ENCODE data around the gene MAGEC2. TPM values are rescaled to one million over a fixed set of nuclear protein-coding genes. Genes with fewer than 3 reads are reported as not detected.

Gene MAGEC2
- total RNA-seq, 1 donor from 2014 or later, result not detected

DNA sequence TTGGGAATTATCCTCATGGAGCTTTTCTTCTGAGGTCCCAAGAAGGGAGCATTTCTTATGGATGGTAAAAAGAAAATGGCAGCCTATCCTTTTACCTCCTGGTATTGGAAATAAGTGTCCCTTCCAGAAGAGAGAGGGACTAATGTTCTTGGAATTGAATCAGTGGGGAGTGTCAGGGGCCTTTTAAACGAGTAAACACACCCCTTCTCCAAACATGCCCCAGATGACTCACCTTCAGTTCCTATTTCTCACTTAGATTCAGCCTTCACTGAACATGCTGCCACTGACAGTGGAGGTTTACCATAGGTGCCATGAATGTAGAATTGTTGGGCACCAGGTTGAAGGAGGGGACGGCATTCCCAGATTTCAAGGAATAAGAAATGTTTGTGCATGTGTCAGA is 19.0 kb downstream of the MAGEC2 start:
- no peaks in the 10 kb centered on the region for H3K4me1 Mint-ChIP-seq (ENCODE audit: unreplicated experiment)
- H3K27ac Mint-ChIP-seq (ENCODE audit: unreplicated experiment), result no peak overlapping the region
- H3K27me3 Mint-ChIP-seq (ENCODE audit: unreplicated experiment), result no peaks in the 10 kb centered on the region
- DNase-seq (ENCODE audit: extremely low spot score, unreplicated experiment), result no peak
- H3K36me3 Mint-ChIP-seq (ENCODE audit: unreplicated experiment), result no peaks in the 10 kb centered on the region
- H3K4me3 Mint-ChIP-seq (ENCODE audit: unreplicated experiment), result no peak overlapping the region
- H3K9me3 Mint-ChIP-seq (ENCODE audit: unreplicated experiment), result peaks cover 50% of the 10 kb centered on the region
- no peak for TF ChIP-seq CTCF (IDR thresholded peaks at IDR 0.05)

DNA sequence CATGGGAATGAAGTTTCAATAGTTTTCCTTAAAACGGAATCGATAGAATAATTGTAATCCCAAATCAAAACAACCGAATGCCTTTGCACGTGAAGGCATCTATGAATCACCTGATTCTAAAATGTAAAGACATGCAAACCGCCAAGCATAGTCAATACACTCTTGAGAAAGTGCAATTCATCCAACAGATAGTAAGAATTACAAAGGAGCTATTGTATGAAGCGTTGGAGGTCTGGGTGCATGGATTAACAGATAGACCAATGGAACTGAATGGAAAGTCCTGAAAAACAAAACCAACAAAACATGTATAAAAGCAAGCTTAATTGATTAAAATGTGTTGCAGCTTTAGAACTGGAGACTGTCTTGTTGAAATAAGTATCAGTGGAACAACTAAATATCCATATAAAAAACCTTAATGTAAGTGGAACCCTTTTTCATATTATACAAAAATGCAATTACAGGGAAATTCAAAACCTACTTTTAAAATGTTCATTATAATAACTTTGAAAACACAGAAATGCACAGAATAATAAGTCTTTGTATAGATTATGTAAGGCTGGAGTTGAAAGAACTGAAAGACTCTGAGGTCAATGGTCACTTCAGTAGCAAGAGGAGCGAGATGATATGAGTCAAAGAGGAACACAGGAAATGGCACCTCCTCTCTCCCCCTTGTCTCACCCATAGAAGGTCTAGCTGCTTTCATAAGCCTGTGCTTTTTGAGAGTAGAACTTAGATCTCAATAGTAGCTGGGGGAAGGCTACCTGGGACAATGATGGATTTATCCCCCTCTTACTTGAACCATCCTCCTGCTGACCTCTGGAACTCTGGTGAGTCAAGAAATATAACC is 20.1 kb downstream of the MAGEC2 start:
- peaks cover 60% of the 10 kb centered on the region for H3K9me3 Mint-ChIP-seq (ENCODE audit: unreplicated experiment)
- no peaks in the 10 kb centered on the region for H3K4me1 Mint-ChIP-seq (ENCODE audit: unreplicated experiment)
- no peaks in the 10 kb centered on the region for H3K36me3 Mint-ChIP-seq (ENCODE audit: unreplicated experiment)
- H3K27me3 Mint-ChIP-seq (ENCODE audit: unreplicated experiment), result no peaks in the 10 kb centered on the region
- no peak for TF ChIP-seq CTCF (IDR thresholded peaks at IDR 0.05)
- H3K4me3 Mint-ChIP-seq (ENCODE audit: unreplicated experiment), result no peak overlapping the region
- DNase-seq (ENCODE audit: extremely low spot score, unreplicated experiment), result no peak
- no peak overlapping the region for H3K27ac Mint-ChIP-seq (ENCODE audit: unreplicated experiment)

DNA sequence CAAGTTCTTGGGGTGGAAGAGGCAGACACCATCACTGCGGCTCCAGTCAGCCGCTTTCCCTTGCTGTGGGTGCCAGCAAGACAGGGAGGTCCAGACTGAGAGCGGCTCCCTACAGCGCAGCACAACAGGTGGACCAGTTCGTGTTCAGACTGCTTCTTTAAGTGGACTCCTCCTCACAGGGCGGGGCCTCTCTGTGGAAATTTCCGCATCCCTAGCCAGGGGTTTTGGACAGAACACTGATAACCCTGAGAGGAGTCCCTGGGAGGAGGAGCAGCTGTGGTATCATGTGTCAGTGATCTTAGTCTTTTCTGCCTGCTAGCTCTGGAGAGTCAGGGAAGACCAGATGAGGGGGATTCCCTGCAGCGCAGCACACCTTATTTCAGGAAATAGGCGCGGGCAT is 48.5 kb downstream of the MAGEC2 start:
- no peak for TF ChIP-seq CTCF (IDR thresholded peaks at IDR 0.05)
- Mint-ChIP-seq H3K4me1 (ENCODE audit: unreplicated experiment) (no peaks in the 10 kb centered on the region), H3K9me3 (ENCODE audit: unreplicated experiment) (peaks cover 45% of the 10 kb centered on the region), H3K27ac (ENCODE audit: unreplicated experiment) (no peak overlapping the region), H3K27me3 (ENCODE audit: unreplicated experiment) (no peaks in the 10 kb centered on the region), H3K36me3 (ENCODE audit: unreplicated experiment) (no peaks in the 10 kb centered on the region), H3K4me3 (ENCODE audit: unreplicated experiment) (no peak overlapping the region)
- no peak for DNase-seq (ENCODE audit: extremely low spot score, unreplicated experiment)

All from osteocyte (in vitro differentiated cells).